Astrocyte of the hippocampus (primary cell): Measurements from ENCODE around the gene CHPF.
A peak's percentile ranks its signal among the peaks of the same experiment; 100 is the strongest.

Experiments used
- DNase-seq: peaks from one replicate; pipeline ENCODE4 v3.0.0; 2011; ENCODE audit warnings: low read depth, low spot score

Gene CHPF

DNA sequence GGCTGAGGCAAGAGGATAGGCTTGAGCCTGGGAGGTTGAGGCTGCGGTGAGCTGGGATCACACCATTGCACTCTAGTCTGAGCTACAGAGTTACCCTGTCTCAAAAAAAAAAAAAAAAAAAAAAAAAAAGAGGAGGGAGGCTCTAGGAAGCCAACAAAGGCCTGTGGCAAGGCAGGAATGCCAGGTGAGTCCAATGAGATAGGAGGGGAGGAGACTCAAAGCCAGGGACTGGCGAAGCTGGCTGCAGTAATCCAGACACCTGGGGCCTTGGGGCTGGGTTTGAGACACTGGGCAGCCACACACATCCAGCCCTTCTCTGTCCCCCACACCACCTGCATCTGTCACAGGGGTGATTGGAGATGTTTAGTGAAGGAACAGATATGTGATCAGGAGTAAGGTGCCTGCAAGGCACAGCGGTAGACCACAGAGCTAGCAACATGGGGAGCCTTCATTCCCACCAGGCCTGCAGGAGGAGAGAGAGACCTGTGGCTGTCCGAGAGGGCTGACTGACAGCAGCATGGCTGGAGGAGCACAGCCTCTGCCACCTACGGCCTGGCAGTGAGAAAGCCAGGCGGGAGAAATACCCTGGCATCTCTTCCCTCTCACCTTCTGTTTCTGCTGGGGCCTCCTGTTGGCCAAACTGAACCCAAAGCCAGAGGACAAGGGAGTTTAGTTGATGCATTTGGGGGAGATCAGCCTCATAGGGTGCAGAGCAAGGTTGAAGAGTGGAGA is 9.5 kb downstream of the CHPF start:
- DNase-seq, result no peak

DNA sequence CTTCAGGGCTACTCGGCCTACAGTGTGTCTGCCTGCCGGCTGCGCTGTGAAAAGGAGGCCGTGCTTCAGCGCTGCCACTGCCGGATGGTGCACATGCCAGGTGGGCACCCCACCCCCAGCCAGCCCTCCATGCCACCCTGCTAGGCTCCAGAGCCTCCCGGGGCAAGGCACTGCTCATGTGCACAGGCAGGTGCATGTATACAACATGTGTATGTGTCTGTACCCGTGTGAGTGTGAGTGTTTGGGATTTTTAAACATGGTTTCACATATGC is 11.3 kb downstream of the CHPF start:
- no peak for DNase-seq

DNA sequence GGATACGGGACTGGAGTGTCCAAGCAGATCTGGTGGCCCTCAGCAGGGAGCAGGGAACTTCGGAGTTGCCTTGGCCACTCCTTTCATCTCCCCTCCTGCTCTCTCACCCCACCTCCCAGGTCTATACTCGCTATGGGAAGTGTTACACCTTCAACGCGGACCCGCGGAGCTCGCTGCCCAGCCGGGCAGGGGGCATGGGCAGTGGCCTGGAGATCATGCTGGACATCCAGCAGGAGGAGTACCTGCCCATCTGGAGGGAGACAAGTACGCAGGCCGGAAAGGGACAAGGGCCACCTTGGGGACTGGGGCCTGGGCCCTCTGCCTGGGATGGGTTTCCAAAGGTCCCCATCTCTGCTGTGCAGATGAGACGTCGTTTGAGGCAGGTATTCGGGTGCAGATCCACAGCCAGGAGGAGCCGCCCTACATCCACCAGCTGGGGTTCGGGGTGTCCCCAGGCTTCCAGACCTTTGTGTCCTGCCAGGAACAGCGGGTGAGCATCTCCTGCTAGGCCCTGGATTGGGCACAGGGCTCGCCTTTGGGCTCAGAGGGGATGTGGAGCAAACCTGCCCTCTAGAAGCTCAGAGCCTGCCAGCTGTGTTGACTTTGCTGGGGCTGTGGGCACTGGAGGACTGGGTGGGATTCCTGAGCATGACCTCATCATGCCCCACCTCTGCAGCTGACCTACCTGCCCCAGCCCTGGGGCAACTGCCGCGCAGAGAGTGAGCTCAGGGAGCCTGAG is 11.8 kb downstream of the CHPF start:
- no peak for DNase-seq

DNA sequence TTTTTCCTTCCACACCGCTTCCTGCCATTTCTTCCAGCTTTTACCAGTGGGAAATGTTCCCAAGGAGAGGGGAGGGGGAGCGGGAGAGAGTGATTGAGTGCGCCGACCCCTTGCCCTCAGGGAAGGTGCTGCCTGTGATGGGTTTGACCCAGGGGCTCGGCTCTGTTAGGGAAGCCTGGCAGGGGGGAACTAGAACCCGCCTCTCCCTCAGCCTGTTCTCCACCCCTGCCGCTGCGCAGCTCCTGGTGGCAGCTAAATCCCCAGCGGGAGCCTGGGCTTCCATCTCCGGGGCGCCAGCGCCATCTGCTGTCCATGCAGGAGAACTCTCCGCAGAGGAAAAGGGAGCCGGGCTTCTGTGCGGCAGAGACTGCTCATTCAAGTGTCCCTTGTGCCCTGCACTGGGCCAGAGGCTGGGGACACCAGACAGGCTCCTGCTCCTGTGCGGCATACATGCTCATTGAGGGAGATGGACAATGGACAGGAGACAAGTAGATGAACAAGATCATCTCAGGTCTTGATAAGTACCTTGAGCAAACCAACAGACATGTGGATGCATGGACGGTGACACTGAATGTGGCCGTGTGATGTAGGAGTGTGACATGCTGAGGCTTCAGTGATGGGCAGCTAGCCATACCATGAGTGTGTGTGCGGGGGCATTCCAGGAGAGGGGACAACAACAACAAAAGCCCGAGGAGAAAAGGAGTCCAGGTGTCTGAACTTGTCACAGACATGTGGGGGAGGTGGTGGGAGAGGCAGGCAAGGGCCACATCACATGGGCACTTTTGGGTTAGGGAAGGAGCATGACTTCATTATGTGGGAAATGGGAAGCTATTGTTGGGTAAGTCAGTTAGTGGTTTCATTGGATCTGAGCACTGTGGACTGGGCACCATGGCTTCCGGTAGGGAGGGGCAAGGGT is 13.3 kb downstream of the CHPF start:
- DNase-seq, result peak; percentile 93

DNA sequence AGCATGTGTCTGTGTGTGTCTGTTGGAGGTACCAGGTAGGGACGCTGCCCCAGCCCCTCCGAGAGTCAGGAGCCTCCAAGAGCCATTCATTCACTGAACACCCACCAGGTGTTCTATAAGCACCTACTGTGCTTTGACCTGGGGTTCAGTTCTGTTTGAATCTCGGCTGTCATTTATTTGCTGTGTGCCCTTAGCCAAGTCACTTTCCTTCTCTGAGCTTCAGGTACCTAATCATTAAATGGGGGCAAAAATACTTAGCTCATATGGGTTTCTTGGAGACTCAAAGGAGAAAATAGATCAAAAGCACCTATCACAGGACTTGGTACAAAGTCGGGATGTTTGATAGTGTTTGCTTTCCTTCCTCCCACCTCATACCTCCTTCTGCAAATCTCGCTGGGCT is 16.1 kb downstream of the CHPF start:
- no peak for DNase-seq

DNA sequence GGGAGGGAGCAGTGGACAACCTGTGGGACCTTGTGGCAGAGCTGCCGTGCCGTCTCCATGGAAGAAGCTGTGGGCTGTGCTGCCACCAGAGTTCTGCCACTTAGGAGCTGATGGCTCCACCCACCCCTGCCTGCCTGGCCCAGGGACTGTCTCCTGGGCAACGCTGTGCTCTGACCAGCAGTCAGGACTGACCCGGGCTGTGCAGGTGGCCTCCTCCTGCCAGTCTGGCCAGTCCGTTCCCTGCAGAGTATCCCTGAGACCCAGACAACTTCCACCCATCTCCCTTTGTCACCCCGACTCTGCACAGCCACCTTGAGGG is 16.6 kb downstream of the CHPF start:
- no peak for DNase-seq

DNA sequence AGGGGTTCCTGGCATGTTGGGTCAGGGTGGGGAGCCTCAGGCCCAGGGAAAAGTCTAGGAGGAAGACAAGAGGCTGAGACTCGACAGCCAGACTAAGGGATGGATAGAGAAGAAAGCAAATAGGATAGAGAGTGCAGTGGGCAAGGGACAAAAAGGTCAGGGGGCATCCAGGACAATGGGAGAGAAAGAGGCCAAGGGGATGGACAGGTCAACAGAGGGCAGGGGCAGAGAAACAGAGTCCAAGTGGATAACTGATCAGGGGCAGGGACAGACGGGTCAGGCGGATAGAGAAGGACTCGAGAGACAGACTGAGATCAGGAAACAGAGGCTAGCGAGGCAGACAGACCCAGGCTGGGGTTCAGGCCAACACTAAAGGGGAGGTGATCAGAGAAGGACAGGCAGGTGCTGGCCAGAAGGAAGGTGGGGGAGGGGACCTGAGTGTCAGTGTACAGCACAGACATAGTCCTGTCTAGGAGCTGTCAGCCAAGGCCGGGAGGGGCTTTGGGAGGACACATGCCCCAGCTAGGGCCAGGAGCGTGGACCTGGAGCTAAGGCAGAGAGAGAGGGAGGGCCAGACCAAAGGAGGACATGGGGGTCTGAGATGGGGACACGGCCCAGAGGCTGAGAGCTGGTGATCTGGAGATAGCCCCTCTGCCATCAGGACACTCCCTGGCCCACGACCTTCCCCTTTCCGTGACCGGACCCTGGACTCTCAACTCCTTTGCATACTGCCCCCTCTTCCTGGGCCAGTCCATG is 17.1 kb downstream of the CHPF start:
- no peak for DNase-seq

DNA sequence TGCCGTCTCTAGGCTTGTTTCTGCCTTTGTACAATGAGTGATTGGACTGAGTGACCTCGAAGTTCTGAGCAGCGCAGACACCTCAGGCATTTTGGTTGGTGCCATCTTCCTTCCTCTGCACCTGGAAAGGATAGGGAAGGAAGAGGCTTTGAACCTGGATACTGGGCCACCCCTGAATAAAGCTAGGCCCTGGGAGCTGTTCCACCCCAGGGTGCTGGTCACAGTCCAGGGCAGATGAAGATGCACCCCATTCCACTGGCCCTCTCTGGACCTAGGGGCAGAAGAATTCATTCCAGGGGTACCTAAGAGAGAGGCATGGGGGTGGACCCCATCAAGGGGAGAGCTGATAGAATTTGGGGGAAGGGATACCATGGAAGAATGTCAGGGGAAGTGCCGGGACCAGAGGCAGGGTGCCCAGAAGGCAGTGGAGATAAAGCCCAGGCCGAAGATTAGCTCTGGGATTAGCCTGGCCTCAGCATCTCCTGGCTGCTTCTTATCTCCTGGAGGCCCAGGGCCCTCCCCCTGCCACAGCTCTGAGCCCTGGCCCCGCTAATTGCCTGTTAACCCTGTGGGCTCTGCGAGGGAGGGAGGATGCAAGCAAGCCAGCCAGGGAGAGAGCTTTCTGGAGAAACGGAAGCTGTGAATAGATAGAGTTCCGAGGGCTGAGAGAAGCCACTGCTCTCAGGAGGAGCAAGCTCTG is 17.9 kb downstream of the CHPF start:
- DNase-seq, result peak; percentile 39

DNA sequence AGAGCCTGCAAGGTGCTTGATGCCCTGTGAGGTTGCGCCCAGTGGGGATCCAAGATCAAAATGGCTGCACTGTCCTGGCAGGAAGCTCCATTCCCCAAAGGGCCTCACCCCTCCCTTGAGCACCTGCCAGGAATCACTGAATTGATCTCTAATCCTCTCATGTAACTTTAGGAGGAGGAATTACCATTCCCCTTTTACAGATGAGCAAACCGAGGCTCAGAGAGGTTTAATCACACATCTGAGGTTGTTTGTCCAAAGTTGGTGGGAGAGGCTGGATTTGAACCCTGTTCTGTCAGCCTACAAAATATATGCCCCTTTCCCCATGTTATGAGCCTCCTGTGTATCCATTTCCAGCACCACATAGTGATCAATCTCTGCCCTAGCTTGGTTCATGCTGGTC is 18.8 kb downstream of the CHPF start:
- DNase-seq, result no peak

DNA sequence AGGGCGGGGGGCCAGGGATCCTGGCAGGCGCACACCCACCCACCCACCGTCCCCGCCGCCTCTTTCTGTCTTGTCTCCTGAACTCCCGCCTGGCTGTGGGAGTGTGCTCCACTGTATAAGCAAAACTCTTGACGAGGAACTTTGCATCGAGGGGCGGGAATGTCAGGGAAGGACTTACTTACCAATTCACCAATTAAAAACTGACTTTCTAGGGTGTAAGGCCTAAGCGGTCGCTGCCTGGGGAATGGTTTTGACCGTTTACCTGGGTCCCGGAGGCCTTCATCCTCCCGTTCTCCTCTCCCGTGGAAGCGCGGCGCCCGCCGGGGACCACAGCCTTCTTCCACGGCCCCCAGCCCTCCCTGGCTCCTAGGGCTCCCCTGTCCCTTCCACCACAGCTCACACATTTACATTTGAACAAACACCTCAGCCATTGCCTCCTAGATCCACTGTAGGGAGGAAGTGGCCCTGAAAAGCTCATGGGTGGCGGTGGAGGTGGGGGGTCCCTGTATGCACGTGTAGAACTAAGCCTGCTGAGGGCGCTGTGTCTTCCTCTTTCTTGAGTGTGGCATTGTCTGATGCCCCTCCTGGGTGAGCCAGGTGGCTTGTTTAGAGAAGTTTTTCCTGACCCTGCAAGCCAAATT is 20.5 kb downstream of the CHPF start:
- DNase-seq, result peak; percentile 18

DNA sequence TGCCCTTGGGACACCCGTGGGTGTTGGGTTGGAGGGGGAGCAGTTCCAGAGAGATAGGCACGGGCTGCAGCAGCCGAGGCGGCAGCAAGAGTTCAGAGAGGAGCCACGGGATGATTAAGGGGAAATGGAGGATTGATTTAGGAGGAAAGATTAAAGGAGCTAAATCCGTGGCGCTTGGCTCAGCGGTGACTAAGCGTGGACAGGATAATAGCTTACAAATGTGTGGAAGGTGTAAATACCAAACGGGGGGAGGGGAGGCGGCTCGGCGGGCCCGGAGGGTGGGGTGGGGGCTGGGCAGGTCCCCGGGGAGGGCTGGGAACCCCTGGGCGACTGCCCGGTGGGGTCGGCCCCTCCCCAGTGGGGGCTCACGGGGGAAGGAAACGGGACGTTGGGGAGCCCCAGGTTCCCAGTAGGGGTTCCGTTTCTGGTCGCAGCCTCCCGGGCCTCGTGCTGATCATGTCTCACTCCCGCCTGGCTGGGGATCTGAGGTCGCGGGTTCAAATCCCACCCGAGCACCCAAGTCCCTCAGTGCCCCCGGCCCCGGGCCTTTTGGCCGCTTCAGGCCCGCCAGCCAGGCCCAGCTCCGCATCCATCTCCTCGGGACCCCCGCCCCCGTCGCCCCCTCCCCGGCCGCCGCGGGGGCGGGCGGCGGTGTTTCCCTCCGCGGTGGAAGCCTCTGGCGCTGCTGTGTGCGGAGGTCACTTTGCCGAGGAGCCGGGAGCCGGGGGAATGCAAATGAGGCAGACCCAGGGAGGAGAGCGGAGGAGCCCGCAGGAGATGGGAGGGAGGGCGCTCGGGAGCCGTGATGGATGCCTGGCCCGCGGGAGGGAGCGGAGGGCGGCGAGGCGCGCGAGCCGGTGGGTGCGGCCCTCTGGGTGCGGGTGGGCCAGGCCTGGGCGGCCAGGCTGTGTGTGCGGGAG is 21.2 kb downstream of the CHPF start:
- peak; percentile 74 for DNase-seq

DNA sequence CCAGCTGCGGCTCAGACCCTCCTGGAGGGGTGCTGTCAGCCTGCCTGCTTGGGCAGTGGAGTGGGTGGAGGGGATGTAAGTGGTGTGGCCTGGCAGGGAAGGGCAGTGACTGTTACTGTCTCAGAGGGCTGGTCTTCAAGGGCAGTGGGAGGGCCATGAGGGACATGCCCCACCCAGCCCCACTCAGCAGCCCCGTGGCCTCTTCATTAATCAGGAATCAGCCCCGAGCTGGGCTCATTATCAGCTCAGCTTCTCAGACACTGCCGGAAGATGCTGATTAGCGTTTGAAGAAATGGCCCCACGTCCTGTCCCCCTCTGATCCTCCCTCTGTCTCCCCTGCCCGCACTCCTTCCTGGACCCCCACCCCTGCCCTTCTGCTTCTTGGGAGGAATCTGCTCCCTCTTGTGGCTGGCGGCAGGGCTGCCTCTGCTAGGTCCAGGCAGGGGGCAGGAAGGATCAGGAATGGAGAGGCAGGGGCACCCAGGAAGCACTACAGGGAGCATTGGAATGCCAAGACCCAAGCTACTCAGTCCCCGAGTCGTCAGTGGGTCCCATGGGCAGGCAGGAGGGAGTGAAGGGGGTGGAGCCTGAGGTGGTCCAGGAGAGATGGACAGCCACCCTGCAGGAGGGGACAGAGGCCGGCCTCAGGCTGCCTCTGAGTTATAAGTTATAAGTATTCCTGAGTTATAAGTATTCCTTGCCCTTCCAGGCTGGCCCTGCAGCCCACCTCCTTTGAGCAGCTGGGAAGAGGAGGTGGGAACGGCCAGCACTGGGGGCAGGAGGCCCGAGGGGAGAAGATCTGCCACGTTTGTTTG is 22.3 kb downstream of the CHPF start:
- peak; percentile 80 for DNase-seq

DNA sequence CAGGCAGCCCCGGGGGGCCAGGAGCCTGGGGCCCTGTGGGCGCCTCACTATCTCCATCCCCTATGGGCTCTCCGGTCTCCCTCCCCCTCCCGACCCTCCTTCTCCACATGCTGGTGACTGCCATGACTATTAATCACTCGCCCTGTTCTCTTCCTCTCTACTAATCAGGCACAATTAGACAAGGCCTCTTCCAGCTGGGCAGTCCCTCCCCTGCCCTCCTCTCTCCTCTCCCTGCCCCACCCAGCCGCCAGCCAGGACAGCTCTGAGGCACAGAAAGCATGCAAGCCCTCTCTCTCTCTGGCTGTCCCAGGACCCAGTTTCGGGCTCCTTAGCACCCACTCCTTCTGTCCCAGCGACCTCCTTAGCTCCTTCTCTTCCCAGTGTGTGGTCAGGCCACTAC is 23.5 kb downstream of the CHPF start:
- no peak for DNase-seq

DNA sequence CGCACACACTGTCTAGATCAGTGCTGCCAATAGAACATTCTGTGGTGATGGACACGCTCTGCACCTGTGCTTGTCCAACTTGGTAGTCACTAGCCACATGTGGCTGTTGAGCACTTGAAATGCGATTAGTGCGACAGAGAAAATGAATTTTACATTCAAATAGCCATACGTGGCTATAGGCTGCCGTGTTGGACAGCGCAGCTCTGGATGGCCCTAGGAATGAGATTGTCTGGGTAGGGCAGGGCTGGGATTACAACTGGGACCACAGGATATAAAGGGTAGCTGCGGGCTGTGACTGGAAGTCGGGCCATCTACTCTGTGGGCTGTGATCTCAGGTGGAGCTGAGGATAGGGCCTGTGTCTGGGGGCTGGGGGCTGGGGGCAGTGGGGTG is 24.1 kb downstream of the CHPF start:
- no peak for DNase-seq

DNA sequence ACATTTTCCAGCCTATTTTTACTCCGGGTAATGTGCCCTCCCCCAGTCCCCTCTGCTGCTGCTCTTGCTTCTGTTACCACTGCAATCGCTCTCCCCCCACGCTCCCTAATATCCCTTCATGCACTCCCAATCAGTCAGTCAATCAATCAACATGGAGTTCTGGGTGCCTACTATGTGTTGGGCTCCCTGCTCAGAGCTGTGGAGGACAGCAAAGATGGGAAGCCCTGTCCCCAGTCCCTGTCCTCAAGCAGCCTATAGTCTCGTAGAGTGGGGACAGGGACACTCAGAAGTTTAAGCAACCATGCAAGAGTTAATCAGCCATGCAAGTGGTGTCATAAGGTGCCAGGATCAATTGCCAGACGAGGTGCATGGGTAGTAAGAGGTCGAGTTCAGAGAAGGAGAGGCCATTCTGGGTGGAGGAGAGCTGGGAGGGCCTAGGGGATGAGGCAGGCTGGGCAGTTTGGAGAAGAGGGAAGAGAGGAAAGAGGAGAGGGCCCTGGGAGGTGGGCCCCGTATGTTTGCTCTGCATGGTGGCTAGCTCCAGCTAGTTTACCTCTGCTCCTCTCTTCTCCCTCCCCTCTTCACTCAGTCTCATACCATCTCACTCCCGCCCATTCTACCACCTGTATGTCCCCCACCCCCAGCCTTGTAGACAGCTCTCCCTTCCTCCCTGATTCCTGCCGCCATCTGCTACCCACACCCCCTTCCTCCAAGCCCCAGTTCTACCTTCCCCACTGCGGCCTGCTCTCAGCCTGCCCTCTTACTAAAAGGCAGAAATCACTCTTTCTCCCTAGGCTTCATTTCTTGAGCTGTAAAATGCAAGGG is 25.4 kb downstream of the CHPF start:
- DNase-seq, result no peak

DNA sequence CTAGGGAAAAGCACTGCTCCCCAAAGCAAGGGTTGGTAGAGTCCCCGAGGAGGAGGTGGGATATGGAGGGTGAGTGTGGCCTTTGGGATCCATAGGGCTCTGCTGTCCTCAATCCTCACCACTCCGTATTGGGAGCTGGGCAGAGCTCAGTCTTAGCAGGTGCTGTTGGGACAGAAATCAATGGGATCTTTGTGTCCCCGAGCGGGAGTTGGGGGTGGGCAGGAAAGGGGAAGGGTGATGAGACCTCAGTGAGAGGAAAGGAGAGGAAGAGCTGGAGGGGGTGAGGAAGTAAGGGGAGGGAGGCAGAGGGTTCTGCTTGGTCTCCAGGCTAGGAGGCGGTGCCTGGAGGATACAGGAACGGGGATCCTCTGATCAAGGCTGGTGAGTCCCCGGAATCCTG is 26.7 kb downstream of the CHPF start:
- DNase-seq, result no peak

DNA sequence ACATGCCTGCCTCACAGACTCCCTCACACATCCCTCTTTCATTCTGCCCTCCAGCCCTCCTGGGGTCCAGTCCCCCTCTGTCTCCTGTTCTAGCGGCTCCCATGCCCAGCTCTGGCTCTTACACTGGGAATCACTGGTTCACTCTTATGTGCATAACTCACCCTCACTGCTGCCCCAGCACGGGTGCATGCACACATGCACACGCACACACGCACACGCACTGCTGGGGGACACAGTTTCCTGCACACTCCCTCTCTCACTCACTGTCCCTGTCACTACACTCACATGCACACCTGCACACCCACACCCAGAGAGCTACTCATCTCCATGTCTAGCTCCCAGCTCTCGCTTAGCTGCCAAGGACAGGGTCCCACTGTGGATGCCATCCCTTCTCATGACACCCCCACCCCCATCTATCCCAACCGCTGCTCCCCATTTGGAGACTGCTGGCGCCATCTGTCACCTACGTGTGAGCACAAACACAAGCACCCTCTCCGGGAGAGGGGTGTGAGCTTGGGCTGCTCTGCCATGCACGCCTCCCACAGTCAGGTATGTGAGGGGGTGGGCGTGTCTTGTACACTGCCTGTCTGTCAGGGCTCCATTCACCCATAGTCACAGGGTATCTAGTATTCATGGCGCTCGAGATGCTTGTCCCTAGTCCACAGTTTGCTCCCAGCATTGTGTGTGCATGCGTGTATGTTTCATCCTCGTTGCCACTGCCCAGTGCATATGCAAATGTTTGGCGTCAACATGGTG is 27.6 kb downstream of the CHPF start:
- no peak for DNase-seq
